Psoas muscle (tissue), 8 donors: Measurements from ENCODE around the gene ABCB8. TPM values are rescaled to one million over a fixed set of nuclear protein-coding genes. Genes with fewer than 3 reads are reported as not detected.

Experiments used
- ATAC-seq, 4 donors: fragments of 200-7000 bp; cut with Tn5 transposase; one replicate each; pipeline ENCODE4 v1.9.1; 2020; ENCODE audit warnings: moderate library complexity in 3 of 4, mild to moderate bottlenecking in 2 of 4
- DNase-seq, 2 donors: peaks; one replicate each; pipeline ENCODE4 v3.0.0-alpha.2; 2020
- H3K27ac ChIP-seq: fragments of 200-600 bp; one replicate; pipeline ENCODE4 v1.8.0; 2022
- H3K27me3 ChIP-seq, 3 donors: fragments of 200-600 bp in 1 of 3; one replicate each; pipeline versions ENCODE4 v1.6.1 to v1.8.0; 2013 to 2022; ENCODE audit warnings: low read length in 2 of 3, mild to moderate bottlenecking in 2 of 3, moderate library complexity in 1 of 3; ENCODE audit not compliant: insufficient read depth in 3 of 3
- H3K36me3 ChIP-seq, 2 donors: fragments of 200-600 bp in 1 of 2; one replicate each; pipeline versions ENCODE4 v1.6.1 to v1.8.0; 2013 to 2022; ENCODE audit warnings: low read depth in 1 of 2, mild to moderate bottlenecking in 1 of 2, moderate library complexity in 1 of 2; ENCODE audit not compliant: insufficient read depth in 1 of 2
- H3K4me1 ChIP-seq: fragments of 200-600 bp; one replicate; pipeline ENCODE4 v1.8.0; 2022
- H3K4me3 ChIP-seq: fragments of 200-600 bp; one replicate; pipeline ENCODE4 v1.8.0; 2022; ENCODE audit warnings: mild to moderate bottlenecking
- H3K9me3 ChIP-seq: fragments of 200-600 bp; one replicate; pipeline ENCODE4 v1.8.0; 2022
- CTCF ChIP-seq: fragments of 200-600 bp; IDR thresholded peaks from one replicate; pipeline ENCODE4 v1.8.0; 2022; ENCODE audit warnings: antibody characterized with exemption
- WGBS, 3 donors: extraction: QIAGEN DNeasy Blood & Tissue Kit; methylation state at CpG; one replicate each; pipeline versions ENCODE4 v1.1.6 to v1.1.7; 2013; 5-methylcytosine and 5-hydroxymethylcytosine counted together
- intact Hi-C, 2 donors: fragments of 100-400 bp; cut with DNase I; formaldehyde crosslinking; loops; one replicate each; pipeline versions ENCODE4 v1.11.0 to v1.14.2; 2022
- polyA plus RNA-seq, 3 donors: library from polyadenylated mRNA; stranded (reverse); fragments of 200-250 nt; gene quantifications; one replicate each; pipeline ENCODE4 v1.2.3, GENCODE V29; 2013
- total RNA-seq, 4 donors: library from RNA; stranded (reverse); fragmentation: NEBNext Ultra II Directional in 2 of 4; extraction: Animal tissue kit (Norgen Biotek cat#: 25700) in 2 of 4; gene quantifications; one replicate each; pipeline versions ENCODE4 v1.2.1 to v1.2.4, GENCODE V29; 2021 to 2023
- donor health status: healthy with polysubstance abuse.
- donor health status: DM: no; HTN: no; CAD: no; lungs with moderate emphysema.
- donor health status: Bipolar disorder and iron deficiency.
- donor health status: healthy.
- donor health status: DM: yes; HTN: yes; CAD: no.
- donor health status: DM: no; HTN: no; CAD: no.
- donor health status: DM: no; HTN: no; CAD: no.
- donor health status: DM: yes; HTN: yes; CAD: no.

The ABCB8 gene
- total and polyA plus RNA-seq, 7 donors: 9.3 to 20.7 (median 16.6) TPM

GRCh38 chr7:151091431-151091830, 63.2 kb downstream of the ABCB8 start:
- intact Hi-C loops: no loop called here
- Histone ChIP-seq H3K36me3 (peaks cover 0 to 8% of the 10 kb centered on the region in 2 donors), H3K27ac (no peak overlapping the region), H3K4me3 (no peak overlapping the region), H3K27me3 (no peaks in the 10 kb centered on the region), H3K9me3 (no peaks in the 10 kb centered on the region), H3K4me1 (peaks cover 18% of the 10 kb centered on the region)
- 55 to 66% (median 65%) methylated on average over 6 of the region's 6 CpGs for WGBS, 3 donors
- DNase-seq (peak in 1 of 2 donors; percentile 18), ATAC-seq (no peak)
- TF ChIP-seq CTCF: peak; percentile 23

- WGBS, 3 donors: 79 to 86% (median 80%) methylated on average over 14 of the region's 14 CpGs
- no peaks in the 10 kb centered on the region for H3K9me3 ChIP-seq
- intact Hi-C loops: no loop called here
- H3K36me3 ChIP-seq: peaks cover 0 to 8% of the 10 kb centered on the region in 2 donors
- no peak for ATAC-seq
- no peaks in the 10 kb centered on the region for H3K27me3 ChIP-seq
- H3K27ac ChIP-seq: no peak overlapping the region
- no peak for DNase-seq
- H3K4me1 ChIP-seq: peaks cover 18% of the 10 kb centered on the region
- TF ChIP-seq CTCF: no peak
- H3K4me3 ChIP-seq: no peak overlapping the region
These were observed 63.7 kb downstream of the ABCB8 start for GRCh38 chr7:151091988-151092387.

GRCh38 chr7:151093748-151094147, 65.5 kb downstream of the ABCB8 start:
- Histone ChIP-seq H3K27ac (no peak overlapping the region), H3K36me3 (peaks cover 0 to 8% of the 10 kb centered on the region in 2 donors), H3K27me3 (no peaks in the 10 kb centered on the region), H3K4me1 (peaks cover 8% of the 10 kb centered on the region), H3K4me3 (no peak overlapping the region), H3K9me3 (no peaks in the 10 kb centered on the region)
- ATAC-seq: no peak
- intact Hi-C loops: no loop called here
- no peak for TF ChIP-seq CTCF
- WGBS, 3 donors: 91 to 98% (median 94%) methylated on average over 6 of the region's 6 CpGs
- no peak for DNase-seq

- peaks cover 0 to 8% of the 10 kb centered on the region in 2 donors for H3K36me3 ChIP-seq
- 73 to 80% (median 77%) methylated on average over 5 of the region's 5 CpGs for WGBS, 3 donors
- H3K4me1 ChIP-seq: peaks cover 6% of the 10 kb centered on the region
- H3K27me3 ChIP-seq: no peaks in the 10 kb centered on the region
- TF ChIP-seq CTCF: no peak
- no peaks in the 10 kb centered on the region for H3K9me3 ChIP-seq
- intact Hi-C loops: no loop called here
- no peak for ATAC-seq
- H3K27ac ChIP-seq: no peak overlapping the region
- DNase-seq: no peak
- no peak overlapping the region for H3K4me3 ChIP-seq
These were observed 66.4 kb downstream of the ABCB8 start for GRCh38 chr7:151094675-151095074.

GRCh38 chr7:151095123-151095797, 67.0 kb downstream of the ABCB8 start:
- H3K27me3 ChIP-seq: no peaks in the 10 kb centered on the region
- peaks cover 0 to 8% of the 10 kb centered on the region in 2 donors for H3K36me3 ChIP-seq
- DNase-seq (peak in 1 of 2 donors; percentile 12), ATAC-seq (no peak)
- no peak for TF ChIP-seq CTCF
- no peak overlapping the region for H3K27ac ChIP-seq
- no peak overlapping the region for H3K4me3 ChIP-seq
- intact Hi-C loops: no loop called here
- peaks cover under 1% of the 10 kb centered on the region for H3K4me1 ChIP-seq
- H3K9me3 ChIP-seq: no peaks in the 10 kb centered on the region
- 67 to 69% (median 68%) methylated on average over 10 of the region's 10 CpGs for WGBS, 3 donors
